HG02642 (cell line): Measurements from ENCODE around the gene AK8.

Source experiments
- ATAC-seq: cut with Tn5 transposase; IDR thresholded peaks from one replicate; pipeline ENCODE4 v1.9.1; 2021; ENCODE audit warnings: mild to moderate bottlenecking; ENCODE audit not compliant: unreplicated experiment, poor library complexity

Gene AK8, protein sequence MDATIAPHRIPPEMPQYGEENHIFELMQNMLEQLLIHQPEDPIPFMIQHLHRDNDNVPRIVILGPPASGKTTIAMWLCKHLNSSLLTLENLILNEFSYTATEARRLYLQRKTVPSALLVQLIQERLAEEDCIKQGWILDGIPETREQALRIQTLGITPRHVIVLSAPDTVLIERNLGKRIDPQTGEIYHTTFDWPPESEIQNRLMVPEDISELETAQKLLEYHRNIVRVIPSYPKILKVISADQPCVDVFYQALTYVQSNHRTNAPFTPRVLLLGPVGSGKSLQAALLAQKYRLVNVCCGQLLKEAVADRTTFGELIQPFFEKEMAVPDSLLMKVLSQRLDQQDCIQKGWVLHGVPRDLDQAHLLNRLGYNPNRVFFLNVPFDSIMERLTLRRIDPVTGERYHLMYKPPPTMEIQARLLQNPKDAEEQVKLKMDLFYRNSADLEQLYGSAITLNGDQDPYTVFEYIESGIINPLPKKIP

GRCh38 chr9:132877824-132878694 is at the start of gene AK8:
Gene AK8 (minus strand): TSS chr9:132878284. CDS start chr9:132878255, 29 bp downstream.
- peak; percentile 74 for ATAC-seq

- ATAC-seq: no peak
Observed at GRCh38 chr9:132927704-132928103, 49.6 kb upstream of the AK8 start.

DNA sequence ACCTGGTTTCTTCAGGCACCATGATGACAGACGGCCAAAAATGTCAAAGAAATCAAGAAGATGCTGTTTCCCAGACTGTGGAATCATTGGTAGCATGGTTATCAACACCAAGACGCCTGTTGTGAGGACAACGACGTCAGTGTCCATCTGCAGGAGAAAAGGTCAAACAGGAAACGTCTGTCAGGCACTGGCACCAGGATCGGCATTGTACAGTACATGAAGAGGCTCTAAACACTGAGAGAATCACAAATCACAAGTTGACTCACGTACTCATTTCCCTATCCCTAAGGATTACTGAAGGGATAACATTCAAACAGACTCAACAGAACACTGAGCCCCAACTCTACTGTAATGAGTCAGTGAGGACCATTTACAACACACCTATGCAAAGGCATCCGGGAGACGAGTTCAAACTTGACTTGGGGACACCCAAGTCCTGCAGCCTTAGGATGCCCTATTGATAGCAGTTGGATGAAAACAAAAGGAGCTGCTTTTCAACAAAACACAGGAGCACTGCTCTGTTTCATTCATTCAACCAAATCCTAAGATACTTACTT is 45.3 kb upstream of the AK8 start:
- ATAC-seq: no peak

DNA sequence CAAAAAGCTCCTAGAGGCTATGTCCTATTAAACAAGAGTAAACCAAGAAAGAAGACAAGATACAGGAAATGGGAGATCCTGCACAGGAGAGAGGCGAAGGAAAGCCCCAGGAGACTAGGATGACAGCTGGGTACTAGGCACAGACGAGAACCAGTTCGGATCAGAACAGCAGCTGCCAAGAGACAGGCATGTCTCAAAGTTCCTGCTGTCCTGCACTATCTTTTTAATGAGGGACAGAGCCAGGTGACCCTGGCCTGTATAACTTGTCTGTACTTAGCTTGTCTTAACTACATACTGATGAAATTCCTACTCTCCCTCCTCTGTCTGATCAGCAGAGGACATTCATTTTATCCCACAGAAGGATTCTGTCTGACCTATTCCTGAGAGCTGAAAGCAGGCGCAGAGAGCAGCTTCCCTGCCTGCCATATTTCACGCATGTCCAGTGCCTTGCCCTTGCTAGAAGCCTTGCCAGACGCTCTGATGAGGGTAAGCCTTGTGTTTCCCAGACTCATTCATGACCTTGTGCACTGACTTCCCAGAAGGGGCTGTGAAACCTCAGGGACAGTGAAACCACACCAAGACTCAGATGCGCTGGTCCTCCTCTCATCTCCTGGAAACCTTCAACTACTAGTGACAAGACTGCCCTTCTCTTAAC is 41.7 kb upstream of the AK8 start:
- no peak for ATAC-seq

- ATAC-seq: no peak
Observed at GRCh38 chr9:132914924-132915323, 36.8 kb upstream of the AK8 start.

GRCh38 chr9:132912131-132912530 is 34.0 kb upstream of the AK8 start:
- ATAC-seq: no peak

DNA sequence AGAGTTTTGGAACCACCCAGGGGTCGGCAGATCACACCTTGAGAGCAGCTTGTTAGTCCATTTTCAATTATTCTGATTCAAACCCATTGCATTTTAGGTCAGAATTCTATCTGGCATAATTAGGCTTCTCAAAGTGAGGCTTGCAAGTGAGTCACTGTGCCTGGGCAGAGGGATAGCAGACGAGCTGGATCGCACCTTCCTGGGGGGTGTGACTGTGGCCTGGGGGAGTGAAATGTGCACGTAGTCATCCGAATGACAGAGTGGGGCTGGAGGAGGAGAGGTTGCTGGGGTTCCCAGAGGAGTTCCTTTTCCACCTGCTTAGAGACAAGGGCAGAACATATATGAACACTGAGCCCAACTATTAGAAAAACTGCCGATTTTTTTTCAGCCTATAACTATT is 32.3 kb upstream of the AK8 start:
- ATAC-seq: no peak

DNA sequence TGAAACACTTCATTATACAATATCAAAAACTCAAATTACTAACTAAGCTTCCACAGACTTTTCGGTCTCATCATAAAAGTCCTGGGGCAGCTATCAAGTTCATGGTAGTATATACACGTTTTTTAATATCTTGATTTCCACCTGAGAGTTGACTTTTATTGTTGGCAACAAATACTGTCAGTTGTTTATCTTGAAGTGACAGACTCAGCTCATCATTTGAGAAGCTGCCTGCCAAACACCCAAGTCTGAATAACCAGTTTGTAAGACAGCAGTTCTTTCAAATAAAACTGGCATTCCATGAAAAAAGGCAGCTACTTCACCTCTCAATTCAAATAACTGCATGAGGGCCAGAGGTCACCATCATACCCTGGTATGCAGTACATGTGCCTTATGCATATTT is 31.2 kb upstream of the AK8 start:
- no peak for ATAC-seq

- no peak for ATAC-seq
Observed at GRCh38 chr9:132908635-132909034, 30.6 kb upstream of the AK8 start.

DNA sequence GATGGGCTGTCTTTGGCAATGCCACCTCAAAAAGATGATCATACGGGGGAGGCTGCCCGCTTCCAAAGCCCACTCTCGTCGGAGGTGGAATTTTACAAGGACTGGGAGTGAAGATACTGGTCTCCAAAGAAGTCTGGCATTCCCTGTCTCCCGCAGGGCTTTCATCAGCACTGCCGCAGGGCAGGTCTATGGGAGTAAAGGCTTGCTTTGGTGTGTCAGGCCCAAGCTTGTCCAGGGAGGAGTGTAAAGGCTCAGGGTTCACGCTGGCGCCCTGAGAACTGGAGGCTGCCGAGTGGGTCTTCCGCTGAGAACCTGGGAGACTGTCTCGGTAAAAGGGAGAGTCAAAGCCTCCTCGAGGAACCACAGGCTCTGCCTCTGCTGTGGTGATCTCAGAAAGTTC is 27.6 kb upstream of the AK8 start:
- no peak for ATAC-seq

- no peak for ATAC-seq
Observed at GRCh38 chr9:132903574-132904492, 25.7 kb upstream of the AK8 start.

GRCh38 chr9:132901858-132902831 is 24.1 kb upstream of the AK8 start:
- ATAC-seq: no peak

DNA sequence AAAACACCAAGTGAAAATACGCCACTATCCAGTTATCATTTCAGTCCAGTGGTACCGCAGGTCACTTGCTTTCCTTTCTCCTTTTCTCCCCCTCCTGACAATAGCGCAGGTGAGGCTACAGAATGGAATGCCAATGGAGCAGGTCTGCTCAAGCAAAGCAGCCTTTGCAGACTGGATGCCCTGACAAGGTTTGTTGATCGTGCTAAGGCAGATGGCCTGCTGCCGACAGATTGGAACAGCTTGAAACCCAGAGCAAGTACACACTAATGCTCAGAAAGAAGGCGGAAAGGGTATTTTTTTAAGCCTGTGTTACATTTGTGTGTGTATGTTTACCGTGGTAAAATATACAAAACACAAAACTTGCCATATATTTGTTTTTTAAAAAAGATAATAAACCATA is 20.0 kb upstream of the AK8 start:
- no peak for ATAC-seq

DNA sequence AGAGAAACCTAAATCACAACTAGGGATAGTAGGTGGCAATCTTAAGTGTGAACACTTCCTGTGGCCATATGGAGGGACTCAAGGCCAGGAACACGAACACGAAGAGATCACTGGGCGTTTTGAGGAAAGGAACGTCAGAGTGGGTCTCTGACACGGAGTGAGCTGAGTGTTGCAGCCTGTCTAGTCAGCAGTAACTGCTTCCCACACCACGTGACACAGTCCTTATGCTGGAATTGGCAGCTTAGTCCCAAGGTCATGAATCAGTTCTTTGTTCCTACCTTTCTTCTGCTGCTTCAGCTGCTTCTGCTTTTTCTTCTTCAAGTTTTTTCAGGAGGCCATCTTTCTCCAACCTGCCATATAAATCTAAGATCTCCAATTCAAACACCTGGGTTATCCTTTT is 18.8 kb upstream of the AK8 start:
- no peak for ATAC-seq

DNA sequence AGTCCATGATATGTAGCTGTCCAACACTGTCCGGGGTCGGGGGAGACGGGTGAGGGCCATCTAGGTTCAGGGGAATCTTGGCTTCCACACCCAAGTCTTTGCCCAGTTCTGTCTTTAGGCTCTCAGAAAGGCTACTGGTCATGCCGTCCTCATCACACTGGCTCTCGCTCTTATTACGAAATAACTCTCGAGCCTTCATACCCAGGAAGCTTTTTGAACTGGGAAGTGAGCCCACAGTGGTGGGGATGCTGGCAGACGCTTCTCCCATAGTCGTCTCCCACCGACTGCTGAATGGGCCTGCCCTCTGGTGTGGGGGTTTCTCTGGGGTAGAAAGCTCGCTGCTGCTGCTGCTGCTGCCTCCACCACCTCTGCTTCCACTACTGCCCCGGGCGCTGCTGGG is 18.2 kb upstream of the AK8 start:
- ATAC-seq: no peak

DNA sequence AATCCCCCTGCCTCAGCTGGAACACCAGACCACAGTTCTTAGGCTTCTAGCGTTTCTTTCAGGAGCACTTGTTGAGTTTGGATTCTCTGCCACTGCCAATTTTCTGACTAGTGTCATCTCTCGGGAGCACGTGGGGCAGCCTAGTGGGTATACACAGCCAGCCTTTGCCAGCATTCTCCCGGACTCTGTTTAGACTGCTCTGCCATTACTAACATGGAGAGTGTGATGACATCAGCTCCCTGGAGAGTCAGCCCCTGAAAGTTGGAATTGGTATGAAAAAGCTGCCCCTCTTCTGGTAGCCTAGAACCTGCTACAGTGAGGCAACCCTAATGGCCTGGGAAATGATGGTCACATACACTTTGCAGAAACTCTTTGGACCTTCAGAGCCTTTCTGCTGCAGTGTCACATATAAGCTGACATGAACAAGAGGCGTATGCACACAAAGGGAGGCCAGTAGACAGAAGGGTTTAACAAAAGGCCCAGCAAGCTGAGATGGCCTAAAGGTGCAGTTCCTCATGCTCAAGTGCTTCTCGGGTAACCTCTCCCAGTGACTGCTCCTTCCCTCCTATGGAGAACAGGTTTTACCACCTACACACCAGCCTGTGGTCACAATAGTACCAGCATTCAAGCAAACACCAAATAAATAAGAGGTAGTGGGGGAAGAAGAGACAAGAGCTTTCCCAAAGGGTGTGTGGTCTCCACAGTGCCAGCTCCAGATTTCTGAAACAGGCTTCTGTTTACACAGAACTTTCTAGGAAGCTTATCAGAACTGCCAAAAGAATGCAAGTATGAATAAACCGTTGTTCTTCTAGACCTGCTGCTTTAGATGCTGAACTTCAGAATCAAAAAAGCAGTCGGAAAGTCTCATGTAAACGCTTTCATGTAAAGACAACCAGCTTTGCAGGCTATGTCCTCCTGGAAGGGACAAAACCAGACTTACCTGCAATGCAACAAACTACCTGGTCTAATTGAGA is 17.1 kb upstream of the AK8 start:
- ATAC-seq: no peak

DNA sequence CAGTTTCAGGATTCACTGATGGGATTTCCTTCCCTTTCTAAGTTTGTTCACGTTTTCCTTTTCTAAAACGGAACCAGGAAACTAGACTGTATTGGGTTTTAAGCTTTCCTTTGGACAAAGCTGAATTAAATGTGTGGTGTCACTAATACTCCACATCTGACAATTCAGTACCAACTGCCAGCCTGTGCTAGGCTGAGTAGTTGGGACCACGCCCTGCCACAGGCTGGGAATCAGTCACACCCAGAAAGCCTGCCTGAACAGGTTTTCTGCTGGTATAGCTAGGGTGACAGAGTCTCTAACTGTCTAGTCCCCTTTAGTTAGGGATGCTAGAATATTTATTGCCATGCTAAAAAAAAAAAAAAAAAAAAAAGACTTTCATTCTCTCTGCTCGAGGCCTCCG is 16.3 kb upstream of the AK8 start:
- ATAC-seq: no peak
